Jurkat, Clone E6-1 (cell line): ENCODE data around the gene U2AF2.

Experiments
- DNase-seq: peaks from one replicate; pipeline ENCODE4 v3.0.0-alpha.2; 2011; ENCODE audit warnings: low read depth, low spot score
- H3K4me3 ChIP-seq: 2 replicates; pipeline ENCODE4 v1.5.1; 2011; ENCODE audit warnings: mild to moderate bottlenecking, low read length, control low read depth, moderate library complexity

The U2AF2 gene

DNA sequence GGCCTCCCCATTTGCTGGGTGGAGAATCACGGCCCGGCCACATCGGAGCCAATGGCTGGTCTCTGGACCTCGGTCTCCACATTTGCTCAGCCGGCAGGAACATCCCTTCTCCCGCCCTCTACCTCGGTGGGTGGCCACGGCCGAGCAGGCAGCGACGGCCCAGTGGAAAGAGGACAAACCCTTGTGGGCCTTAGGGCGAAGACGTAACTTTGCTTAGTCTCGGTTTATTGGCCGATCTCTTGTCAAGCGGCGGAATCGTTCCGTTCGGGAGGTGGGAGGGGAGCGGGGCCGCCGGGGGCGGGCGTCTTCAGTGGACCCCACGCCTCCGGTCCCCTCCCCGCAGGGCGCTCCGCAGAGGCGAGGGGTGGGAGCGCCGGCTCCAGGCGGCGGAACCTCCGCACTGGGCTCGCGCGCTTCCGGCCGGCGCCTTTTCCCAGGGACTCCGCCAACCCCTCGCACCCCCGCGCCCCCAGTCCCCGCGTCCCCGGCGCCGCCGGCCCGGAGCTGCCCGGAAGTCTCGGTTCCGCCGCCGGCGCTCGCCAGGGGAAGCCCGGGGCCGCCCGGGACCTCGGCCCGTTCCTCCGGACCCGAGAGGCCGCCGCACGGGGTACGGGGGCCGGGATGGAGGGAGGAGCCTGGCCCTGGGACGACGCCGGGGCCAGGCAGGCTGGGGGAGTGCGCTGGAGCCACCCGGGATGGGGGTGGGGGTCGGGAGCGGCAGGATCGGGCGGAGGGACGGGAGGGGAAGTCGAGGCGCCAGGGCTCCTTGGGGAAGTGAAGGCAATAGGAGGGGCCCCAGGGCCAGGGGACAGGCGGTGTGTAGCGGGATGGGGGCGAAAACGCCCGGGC is 14.0 kb upstream of the U2AF2 start, which contains the start of gene ZNF580:
TSS of gene ZNF580 (plus strand) at position 426 of the 849 bp plus-strand sequence. CDS start 1,507 bp downstream, outside the sequence.
- no peak for DNase-seq
- peak within 1 kb of the TSS; percentile 92 for H3K4me3 ChIP-seq

DNA sequence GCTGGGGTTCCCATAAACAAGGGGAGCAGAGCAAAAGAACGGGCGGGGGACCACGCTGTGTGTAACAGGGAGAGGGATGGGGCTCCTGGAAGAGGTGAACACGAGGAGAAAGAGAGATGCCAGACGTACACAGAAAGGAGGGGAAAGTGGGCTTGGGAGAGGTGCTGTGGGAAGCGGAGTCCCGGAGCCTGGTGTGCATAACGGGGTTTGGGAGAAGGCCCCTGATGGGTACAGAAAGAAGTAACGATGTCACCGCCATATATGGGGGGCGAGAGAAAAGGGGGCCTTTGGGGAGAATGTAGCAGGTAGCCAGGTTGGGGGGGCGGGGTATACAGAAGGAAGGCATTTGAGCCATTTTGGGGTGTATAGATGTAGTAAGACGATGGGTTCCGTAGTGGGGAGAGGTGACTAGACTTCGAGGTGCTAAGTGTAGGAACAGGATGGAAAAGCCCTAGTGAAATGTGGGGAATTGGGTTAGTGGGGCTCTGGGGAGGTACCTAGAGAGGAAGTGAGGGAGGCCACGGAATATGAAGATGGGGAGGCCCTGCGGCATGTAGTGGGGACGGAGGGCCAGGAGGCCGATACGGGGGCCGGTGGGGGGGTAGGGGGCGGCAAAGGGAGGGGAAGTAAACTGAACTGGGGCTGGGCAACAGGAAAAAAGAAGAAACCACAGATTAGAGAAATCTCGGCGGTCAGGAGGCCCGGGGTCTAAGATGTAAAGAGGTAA is 13.2 kb upstream of the U2AF2 start:
- DNase-seq, result no peak
- peak overlapping the region; percentile 92 for H3K4me3 ChIP-seq

DNA sequence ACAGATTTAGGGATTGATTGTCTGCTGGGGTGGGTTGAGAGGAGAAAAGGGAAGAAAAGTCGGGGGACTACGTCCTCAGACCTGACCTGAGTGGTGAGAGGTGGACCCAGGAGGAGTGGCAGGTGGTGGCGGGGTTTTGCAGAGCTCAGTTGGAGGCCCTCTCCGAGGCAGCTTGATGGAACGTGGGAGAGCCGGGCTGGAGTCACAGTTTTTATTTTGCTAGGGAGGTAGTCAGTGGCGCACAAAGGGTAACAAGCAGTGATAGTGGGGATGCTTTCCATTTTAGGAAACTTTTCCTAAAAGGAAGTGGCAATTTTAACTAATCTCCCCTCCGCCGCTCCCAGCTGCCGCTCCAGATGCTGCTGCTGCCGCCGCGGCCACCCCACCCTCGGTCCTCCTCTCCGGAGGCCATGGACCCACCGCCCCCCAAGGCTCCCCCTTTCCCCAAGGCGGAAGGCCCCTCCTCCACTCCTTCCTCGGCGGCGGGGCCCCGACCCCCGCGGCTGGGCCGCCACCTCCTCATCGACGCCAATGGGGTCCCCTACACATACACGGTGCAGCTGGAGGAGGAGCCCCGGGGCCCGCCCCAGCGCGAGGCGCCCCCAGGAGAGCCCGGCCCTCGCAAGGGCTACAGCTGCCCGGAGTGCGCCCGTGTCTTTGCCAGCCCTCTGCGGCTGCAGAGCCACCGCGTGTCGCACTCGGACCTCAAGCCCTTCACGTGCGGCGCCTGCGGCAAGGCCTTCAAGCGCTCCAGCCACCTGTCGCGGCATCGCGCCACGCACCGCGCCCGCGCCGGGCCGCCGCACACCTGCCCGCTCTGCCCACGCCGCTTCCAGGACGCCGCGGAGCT is 12.5 kb upstream of the U2AF2 start:
- H3K4me3 ChIP-seq, result peak overlapping the region; percentile 92
- no peak for DNase-seq

DNA sequence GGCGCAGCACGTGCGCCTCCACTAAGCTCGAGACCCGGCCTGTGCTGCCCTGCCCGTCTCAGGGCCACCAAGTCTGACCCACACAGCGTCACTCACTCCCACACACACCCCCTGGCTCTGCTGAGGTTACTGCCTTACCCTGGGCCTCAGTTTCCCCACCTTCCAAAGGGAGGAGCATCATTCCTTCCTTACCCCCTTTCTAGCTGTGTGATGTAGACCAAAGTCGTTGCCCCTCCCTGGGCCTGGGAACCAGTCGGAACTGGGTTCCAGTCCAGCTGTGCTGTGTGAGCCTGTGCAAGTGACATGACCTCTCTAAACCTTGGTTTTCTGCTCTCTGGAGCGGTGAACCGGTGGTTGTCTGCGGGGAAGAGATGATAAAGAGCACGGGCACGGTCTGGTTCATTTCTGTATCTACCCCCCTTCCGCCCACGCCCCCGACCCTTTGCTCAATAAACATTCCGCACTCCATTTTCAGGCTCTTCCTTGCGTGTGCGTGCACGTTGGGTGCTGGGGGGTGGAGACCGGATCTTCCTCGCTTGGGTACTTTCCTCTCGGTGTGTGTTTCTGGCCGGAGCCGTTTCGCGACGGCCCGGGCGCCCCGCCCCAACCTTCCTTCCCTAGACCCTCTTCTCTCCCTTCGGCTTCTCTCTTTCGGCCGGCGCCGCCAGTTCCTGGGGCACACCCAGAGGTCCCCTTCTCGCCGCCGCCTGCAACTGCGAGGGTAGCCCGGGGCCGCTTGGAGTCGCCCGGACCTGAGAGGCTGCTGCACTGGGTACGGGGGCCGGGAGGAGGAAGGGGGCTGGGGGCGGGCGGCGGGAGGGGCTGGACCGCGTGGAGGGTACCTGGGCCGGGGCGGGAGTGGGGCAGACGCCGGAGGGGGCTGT is 11.6 kb upstream of the U2AF2 start, which contains the start of gene ZNF581:
TSS of gene ZNF581 (plus strand) at position 647 of the 884 bp plus-strand sequence. CDS start 923 bp downstream, outside the sequence.
- peak within 1 kb of the TSS; percentile 92 for H3K4me3 ChIP-seq
- peak; percentile 83 for DNase-seq

DNA sequence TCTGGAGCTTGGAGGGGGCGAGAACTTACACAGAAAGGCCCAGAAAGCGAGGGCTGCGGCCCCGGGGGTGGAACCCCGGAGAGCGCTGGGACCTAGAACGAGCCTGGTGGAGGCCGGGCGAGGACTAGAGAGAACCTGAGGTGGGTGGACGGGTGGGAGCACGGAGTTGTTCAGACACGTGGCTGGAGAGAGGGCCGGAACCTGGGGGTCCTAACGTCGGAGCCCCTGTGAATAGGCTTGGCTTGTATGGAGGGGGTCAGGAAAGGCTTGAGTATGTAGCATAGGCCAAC is 11.0 kb upstream of the U2AF2 start:
- H3K4me3 ChIP-seq, result peak overlapping the region; percentile 92
- DNase-seq, result no peak

DNA sequence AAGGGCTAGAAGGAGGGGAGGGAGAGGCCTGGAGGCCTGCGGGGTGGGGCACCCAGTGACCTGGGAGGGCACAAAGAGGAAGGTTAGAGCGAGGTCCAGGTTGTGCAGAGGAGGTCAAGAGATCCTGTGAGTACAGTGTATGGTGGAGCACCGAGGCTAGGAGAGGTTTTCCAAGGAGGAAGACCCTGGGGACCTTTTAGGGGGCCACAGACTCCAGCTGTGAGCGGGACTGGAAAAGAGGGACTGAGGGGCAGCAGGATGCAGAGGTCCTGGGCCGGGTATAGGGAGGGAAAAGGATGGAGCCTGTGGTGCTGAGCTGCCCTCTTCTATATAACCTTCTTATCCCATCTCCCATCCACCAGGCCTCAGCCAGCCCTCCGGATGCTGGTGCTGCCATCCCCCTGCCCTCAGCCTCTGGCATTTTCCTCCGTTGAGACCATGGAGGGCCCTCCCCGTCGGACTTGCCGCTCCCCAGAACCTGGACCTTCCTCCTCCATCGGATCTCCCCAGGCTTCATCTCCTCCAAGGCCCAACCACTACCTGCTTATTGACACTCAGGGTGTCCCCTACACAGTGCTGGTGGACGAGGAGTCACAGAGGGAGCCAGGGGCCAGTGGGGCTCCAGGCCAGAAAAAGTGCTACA is 10.5 kb upstream of the U2AF2 start:
- no peak for DNase-seq
- H3K4me3 ChIP-seq, result peak overlapping the region; percentile 92

DNA sequence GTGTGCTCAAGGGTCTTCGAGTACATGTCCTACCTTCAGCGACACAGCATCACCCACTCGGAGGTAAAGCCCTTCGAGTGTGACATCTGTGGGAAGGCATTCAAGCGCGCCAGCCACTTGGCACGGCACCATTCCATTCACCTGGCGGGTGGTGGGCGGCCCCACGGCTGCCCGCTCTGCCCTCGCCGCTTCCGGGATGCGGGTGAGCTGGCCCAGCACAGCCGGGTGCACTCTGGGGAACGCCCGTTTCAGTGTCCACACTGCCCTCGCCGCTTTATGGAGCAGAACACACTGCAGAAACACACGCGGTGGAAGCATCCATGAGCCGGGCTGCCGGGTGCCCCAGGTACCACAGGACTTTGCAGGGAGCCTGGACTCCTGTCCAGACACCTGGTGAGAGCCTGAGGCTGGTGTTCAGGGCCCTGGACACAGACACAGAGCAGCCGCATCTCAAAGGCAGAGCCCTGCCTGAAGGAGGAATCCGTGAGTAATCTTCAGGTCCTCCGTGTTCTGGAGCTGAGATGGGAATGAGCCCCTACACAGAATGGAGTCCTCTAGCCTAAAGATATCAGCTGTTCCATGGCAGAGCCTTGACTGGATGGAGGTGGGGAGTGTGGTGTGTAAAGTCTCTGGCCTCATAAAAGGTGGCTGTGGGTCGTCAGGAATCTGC is 9.9 kb upstream of the U2AF2 start:
- peak overlapping the region; percentile 92 for H3K4me3 ChIP-seq
- no peak for DNase-seq

DNA sequence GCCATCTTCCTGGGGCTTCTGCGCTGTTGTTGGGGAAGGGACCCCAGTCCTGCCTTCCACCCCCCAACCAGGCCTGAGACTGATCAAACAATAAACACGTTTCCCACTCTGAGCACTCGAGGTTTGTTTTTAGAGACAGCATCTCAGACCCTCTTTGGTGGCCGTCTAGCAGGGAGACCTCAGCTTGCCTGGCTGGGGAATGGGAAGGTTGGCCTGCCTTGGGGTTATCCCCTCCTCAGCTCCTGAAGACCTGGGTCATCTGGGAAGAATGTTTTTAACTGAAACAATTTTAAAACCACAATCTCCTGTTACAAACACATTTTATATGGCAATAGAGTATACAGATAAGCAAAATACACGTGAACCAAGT is 9.3 kb upstream of the U2AF2 start:
- no peak overlapping the region for H3K4me3 ChIP-seq
- DNase-seq, result no peak

DNA sequence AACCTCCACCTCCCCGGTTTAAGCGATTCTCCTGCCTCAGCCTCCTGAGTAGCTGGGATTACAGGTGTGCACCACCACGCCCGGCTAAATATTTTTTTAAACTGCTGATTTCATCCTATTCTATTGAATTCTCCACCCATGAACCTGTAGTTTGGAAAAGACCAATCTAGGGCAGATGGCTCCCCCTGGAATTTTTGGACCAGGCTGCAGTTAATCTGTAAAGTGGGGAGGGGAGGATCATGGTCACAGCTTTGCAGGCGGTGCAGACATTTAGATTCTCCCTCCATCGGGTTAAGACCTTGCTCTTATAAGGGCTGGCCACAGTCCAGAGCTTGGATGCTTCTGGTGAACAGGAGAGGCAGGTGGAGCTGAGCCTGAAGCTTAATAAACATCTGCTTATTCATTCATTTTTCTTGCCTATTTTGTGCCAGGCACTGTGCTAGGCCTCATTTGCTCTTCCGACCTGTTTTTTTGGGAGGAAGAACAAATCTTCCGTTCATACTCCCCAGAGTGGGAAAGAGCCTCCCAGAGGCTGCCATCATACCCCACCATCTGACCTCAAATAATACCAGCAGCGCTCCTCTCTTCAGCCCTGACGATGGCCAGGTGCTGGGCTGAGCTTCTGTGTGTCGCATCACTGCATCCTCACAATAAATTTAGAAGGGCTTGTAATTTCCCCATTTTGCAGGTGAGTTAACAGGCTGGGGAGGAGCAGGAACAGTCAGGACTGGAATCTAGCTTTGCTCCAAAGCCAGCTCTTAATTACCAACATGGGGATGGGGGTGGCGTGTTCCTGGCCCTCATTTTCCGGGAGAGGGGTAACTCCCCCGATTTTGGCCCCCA is 7.7 kb upstream of the U2AF2 start:
- H3K4me3 ChIP-seq, result peak overlapping the region; percentile 68
- no peak for DNase-seq

DNA sequence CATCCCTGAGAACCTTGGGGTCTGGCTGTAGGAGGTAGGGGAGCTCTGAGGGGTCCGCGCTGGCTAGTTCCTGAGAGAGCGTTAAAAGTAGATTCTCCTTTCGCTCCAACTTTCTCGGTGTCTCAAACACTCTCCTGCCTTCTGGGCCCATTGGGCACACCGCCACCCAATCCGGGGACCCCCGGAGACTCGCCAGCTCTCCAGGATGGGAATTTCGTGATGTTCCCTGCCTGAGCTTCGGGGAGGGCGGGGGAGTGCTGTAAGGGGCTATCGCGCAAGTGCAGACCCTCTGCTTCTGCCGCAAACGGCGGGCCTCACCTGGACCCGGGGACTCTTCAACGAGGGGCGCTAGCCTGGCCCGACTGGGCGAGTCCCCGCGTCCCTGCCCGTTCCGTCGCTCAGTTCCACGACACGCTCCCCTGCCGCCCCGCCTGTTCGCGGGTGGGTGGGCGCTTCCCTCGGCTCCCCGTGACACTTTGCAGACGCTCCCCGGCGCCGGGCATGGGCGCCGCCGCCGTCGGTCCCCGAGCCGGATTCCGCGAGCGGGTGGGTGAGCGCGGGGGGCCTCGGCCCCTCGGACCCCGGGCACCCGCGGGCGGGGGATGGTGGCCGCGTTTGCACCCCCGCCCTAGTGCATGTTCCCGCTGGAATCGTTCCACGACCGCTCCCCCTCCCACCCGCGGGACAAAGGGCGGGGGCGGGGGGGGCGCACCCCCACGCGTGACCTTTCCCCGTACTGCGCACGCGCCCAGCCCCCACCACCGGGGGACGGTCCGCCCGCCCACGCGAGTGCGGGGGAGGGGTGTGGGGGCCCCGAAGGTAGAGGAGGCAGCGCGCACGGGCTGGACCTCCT is 6.9 kb upstream of the U2AF2 start, which contains the start of gene CCDC106:
TSS of gene CCDC106 (plus strand) at position 481 of the 853 bp plus-strand sequence. CDS start 835 bp downstream, outside the sequence.
- peak within 1 kb of the TSS; percentile 68 for H3K4me3 ChIP-seq
- DNase-seq, result peak; percentile 57

DNA sequence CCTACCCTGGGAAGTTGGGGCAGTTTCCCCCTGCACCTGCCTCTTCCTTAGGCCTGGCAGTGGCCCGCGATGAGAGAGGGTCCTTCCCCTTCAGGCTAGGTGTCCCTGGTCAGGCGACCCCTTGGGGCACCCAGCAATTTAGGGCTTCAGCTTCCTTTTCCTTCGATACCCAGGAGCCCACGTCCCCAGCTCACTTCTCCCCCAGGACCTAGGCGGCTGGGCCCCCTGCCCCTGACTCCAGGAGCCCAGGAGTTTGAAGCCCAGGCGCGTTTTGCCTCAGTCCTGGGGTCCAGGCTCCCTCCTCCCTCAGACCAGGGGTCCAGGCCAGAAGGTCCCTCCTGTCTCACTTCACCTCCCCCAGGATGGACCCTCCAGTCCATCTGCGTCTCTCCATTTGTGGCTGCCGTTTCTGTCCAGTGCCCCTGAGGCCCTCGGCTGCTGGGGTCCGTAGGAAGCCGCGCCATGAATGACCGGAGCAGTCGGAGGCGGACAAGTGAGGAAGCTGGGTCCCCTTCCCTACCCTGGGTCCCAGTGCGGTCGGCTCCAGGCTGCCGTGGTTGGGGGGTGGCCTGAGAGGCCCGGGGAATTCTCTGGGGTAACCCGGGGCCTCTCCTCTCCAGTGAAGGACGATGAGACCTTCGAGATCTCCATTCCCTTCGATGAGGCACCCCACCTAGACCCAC is 6.1 kb upstream of the U2AF2 start:
- DNase-seq, result no peak

DNA sequence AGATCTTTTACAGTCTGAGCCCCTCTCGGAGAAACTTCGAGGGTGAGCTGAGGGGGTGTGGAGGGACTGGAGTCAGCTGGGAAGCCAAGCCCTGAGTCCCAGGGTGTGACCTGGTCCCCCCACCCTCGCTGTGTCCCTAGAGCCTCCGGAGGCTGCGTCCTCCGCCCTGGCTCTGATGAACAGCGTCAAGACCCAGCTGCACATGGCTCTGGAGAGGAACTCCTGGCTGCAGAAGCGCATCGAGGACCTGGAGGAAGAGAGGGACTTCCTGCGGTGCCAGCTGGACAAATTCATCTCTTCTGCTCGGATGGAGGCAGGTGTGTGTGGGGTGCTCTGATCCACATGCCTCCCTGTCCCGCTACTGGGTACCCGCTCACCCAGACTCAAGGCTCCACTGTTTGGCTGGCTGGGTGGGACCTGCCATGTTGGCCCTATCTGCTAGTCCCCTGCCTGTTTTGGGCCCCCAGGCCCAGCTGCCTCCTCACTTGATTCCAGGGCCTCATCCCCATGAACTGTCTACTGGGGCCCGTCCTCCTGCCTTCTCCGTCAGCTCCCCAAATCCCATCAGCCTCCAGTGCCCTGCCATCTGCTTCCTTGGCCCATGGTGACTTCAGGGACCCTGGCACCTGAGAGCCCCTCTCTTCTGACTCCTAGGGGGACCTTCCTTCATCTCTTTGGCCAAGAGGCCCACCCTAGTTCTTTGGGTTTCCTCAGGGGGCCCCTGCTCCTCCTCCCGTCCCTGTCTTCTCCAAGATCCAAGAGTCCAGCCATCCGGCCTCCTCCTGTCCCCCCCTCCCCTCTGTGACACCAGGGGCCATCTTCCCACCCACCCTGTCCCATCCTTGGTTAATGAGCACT is 5.3 kb upstream of the U2AF2 start:
- no peak overlapping the region for H3K4me3 ChIP-seq

More for the DNA sequence above, 6.1 kb upstream of the U2AF2 start:
- peak overlapping the region; percentile 68 for H3K4me3 ChIP-seq

DNA sequence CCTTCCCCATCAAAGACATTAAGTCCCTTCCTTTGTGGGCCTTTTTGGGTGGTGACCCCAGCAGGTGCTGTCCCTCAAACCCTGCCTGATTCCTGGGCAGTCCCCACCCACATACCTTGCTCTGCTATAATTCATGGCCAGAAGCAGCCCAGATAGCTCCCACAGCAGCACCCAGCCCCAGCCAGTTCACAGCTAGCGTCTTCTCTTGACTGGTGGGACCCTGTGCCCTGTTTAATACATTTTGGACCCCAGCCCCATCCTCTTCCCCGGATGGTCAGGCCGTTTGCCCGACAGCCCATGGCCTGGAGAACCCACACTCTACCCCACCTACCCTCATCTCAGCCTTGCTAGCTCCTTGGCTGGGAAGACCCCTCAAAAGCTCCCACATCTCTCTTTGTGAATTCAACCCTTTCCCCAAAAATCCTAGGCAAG is 4.7 kb upstream of the U2AF2 start:
- no peak overlapping the region for H3K4me3 ChIP-seq
- no peak for DNase-seq

More for the DNA sequence above, 5.3 kb upstream of the U2AF2 start:
- no peak for DNase-seq

DNA sequence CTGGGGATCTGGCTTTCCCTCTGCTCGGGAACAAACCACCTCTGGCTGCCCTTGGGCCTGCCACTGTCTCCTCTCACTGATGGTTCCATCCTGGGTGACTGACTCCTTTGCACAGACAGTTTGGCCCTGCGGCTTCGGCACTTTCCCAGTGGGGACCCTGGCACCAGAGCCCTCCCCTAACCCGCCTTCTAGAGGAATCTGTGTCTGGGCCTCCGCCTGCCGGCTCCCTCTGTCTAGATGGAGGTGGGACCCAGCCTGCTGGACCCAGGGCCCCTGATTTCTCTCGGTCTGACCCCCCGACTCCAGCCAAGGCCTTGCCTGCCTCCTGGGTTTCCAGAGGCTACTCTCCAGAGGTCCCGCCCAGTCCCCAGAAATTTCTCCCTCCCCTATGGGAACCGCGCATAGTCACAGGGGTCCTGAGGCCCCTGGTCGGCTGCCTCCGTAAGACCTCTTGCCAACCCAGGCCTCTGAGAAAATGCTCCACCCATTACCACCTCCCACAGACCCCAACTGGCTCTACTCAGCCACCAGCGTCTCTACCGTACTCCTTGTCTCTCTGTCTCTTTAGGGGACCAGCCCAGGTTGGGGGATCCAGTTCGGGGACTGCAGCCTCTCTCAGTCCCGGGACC is 4.1 kb upstream of the U2AF2 start:
- no peak overlapping the region for H3K4me3 ChIP-seq

More for the DNA sequence above, 4.1 kb upstream of the U2AF2 start:
- no peak for DNase-seq
